Activated CD4-positive, alpha-beta T cell treated with anti-CD3 and anti-CD28 coated beads, Interleukin-2, amount 10 ng/mL, durations not matched to agents 7 days and 5 days (primary cell): ENCODE results near the gene TRAT1. TPM values are rescaled to one million over a fixed set of nuclear protein-coding genes. Genes with fewer than 3 reads are reported as not detected.

Experiments used
- total RNA-seq, 2 experiments: library from RNA; stranded (reverse); gene quantifications; one replicate each; pipeline ENCODE4 v1.2.3, GENCODE V29; 2021

Gene TRAT1
- total RNA-seq, 2 experiments from 2014 or later, result 126 to 151 TPM

Other genes starting within 250 kb of the TRAT1 start
- 10 to 100 TPM; 57.5 to 62.4 TPM for gene CIP2A, start 233.3 kb upstream of the TRAT1 start, total RNA-seq
- 10 to 100 TPM; 13.0 to 13.8 TPM for gene DZIP3, start 233.1 kb upstream of the TRAT1 start, total RNA-seq
- gene RETNLB, start 65.4 kb upstream of the TRAT1 start, total RNA-seq, result not detected
- not detected for gene GUCA1C, start 131.1 kb downstream of the TRAT1 start, total RNA-seq